HepG2 (cell line): Measurements from ENCODE around the gene SYT10. TPM values are rescaled to one million over a fixed set of nuclear protein-coding genes. Genes with fewer than 3 reads are reported as not detected.

Source experiments
- ATAC-seq: fragments of 200-7000 bp; cut with Tn5 transposase; 3 replicates; pipeline ENCODE4 v1.9.1; 2020; ENCODE audit warnings: mild to moderate bottlenecking, moderate library complexity
- BruUV-seq: library from RNA; stranded (reverse); fragments of 400-500 nt; replicated peaks from 2 replicates; lab custom pipeline; 2021; lab: Mats Ljungman, UMichigan
- CTCF ChIA-PET: fragments of 300-600 bp; formaldehyde crosslinking; extraction: SDS; loops from one replicate; lab custom pipeline; 2021; ENCODE audit warnings: low total read pairs, inconsistent platforms, low intra/inter-chr PET ratio; lab: Yijun Ruan, JAX
- POLR2A ChIA-PET: fragments of 350-600 bp; sonication (Branson Sonifier 250); formaldehyde crosslinking; loops from one replicate; lab custom pipeline; 2020; ENCODE audit warnings: antibody characterized with exemption, inconsistent platforms; lab: Yijun Ruan, JAX
- DNase-seq: peaks from one replicate; pipeline ENCODE4 v3.0.0-alpha.2; 2015; ENCODE audit warnings: low spot score
- FAIRE-seq: peaks from 3 replicates; lab custom pipeline; 2011; peaks lifted over from hg19 to GRCh38; lab: Jason Lieb, UNC
- H2AFZ ChIP-seq: one replicate; pipeline ENCODE4 v1.6.1; 2011; ENCODE audit warnings: low read length, inconsistent platforms
- H3K27ac ChIP-seq: fragments of 300-600 bp; 3 replicates; pipeline ENCODE4 v1.8.0; 2011; ENCODE audit warnings: mixed run types, mild to moderate bottlenecking, mixed read lengths, low read length, inconsistent platforms; ENCODE audit not compliant: insufficient read depth; ENCODE audit errors: extremely low read length
- H3K27me3 ChIP-seq, 2 experiments: fragments of 200-600 bp in 1 of 2; 2 replicates in 1 of 2; 3 replicates in 1 of 2; pipeline versions ENCODE4 v1.6.0 to v1.8.0; 2011; ENCODE audit warnings: low read length in 2 of 2, mild to moderate bottlenecking in 2 of 2, moderate library complexity in 2 of 2, inconsistent platforms in 1 of 2; ENCODE audit not compliant: insufficient read depth in 2 of 2, control insufficient read depth in 1 of 2
- H3K36me3 ChIP-seq, 2 experiments: fragments of 200-600 bp in 1 of 2; replicated peaks in 1 of 2; 2 replicates in 1 of 2; 3 replicates in 1 of 2; pipeline versions ENCODE4 v1.5.1 to v1.8.0; 2011; ENCODE audit warnings: low read length in 2 of 2, inconsistent platforms in 1 of 2; ENCODE audit not compliant: insufficient read depth in 2 of 2, control insufficient read depth in 1 of 2
- H3K4me1 ChIP-seq: 2 replicates; pipeline ENCODE4 v1.5.1; 2012; ENCODE audit warnings: low read length, inconsistent platforms; ENCODE audit not compliant: insufficient read depth
- H3K4me2 ChIP-seq: 2 replicates; pipeline ENCODE4 v1.6.0; 2011; ENCODE audit warnings: low read depth, low read length, inconsistent platforms
- H3K4me3 ChIP-seq, 3 experiments: fragments of 200-600 bp in 1 of 3; sonication (generic), shearing (Covaris generic) in 1 of 3; replicated peaks in 1 of 3; 2 replicates each; pipeline ENCODE4 v1.5.1; 2011 to 2016; ENCODE audit warnings: low read length in 3 of 3, inconsistent platforms in 2 of 3, low read depth in 2 of 3, mild to moderate bottlenecking in 2 of 3, control low read depth in 1 of 3, mixed read lengths in 1 of 3; ENCODE audit not compliant: insufficient read depth in 1 of 3
- H3K79me2 ChIP-seq: one replicate; pipeline ENCODE4 v1.6.1; 2011; ENCODE audit warnings: low read length, inconsistent platforms; ENCODE audit not compliant: insufficient read depth
- H3K9ac ChIP-seq: 2 replicates; pipeline ENCODE4 v1.6.0; 2011; ENCODE audit warnings: mild to moderate bottlenecking, low read depth, low read length, inconsistent platforms; ENCODE audit not compliant: insufficient read depth
- H3K9me3 ChIP-seq: 2 replicates; pipeline ENCODE4 v1.5.1; 2012; ENCODE audit warnings: mild to moderate bottlenecking, low read length
- H4K20me1 ChIP-seq: 2 replicates; pipeline ENCODE4 v1.6.0; 2011; ENCODE audit warnings: inconsistent platforms, mild to moderate bottlenecking, low read length, moderate library complexity; ENCODE audit not compliant: insufficient read depth
- ARNT2 ChIP-seq: sonication (generic); formaldehyde crosslinking; IDR thresholded peaks from 2 replicates; pipeline ENCODE4 v1.8.0; 2022; ENCODE audit warnings: mild to moderate bottlenecking, low read depth, missing genetic modification reagents, moderate library complexity
- DNMT1 ChIP-seq: sonication (generic); formaldehyde crosslinking; IDR thresholded peaks from 2 replicates; pipeline ENCODE4 v1.5.1; 2020; ENCODE audit warnings: mild to moderate bottlenecking, missing genetic modification reagents
- GTF2F1 ChIP-seq: fragments of 150-350 bp; IDR thresholded peaks from 2 replicates; pipeline ENCODE4 v1.6.1; 2014; ENCODE audit warnings: low read length
- MAFF ChIP-seq: IDR thresholded peaks from 2 replicates; pipeline ENCODE4 v1.6.1; 2011; ENCODE audit warnings: low read depth, low read length, improper control_type of control experiment
- MAFK ChIP-seq, 2 experiments: IDR thresholded peaks in 1 of 2; conservative IDR thresholded peaks in 1 of 2; 2 replicates each; pipeline ENCODE4 v1.6.1; 2011; ENCODE audit warnings: improper control_type of control experiment in 2 of 2, low read length in 2 of 2
- MTA1 ChIP-seq: sonication (generic); formaldehyde crosslinking; IDR thresholded peaks from 2 replicates; pipeline ENCODE4 v1.4.0; 2020; ENCODE audit warnings: missing genetic modification reagents, mild to moderate bottlenecking, borderline replicate concordance
- POLR2A ChIP-seq, 2 experiments: IDR thresholded peaks; 2 replicates each; pipeline ENCODE4 v1.6.1; 2011; ENCODE audit warnings: low read depth in 2 of 2, low read length in 2 of 2, mild to moderate bottlenecking in 1 of 2, moderate library complexity in 1 of 2; ENCODE audit not compliant: insufficient read depth in 1 of 2
- SYNCRIP ChIP-seq: fragments of 200-400 bp; formaldehyde crosslinking; IDR thresholded peaks from 2 replicates; pipeline ENCODE4 v1.6.1; 2018; ENCODE audit warnings: mild to moderate bottlenecking, low read depth, low read length; ENCODE audit not compliant: insufficient read depth
- ZNF556 ChIP-seq: sonication (generic); formaldehyde crosslinking; IDR thresholded peaks from 2 replicates; pipeline ENCODE4 v1.4.0; 2020; ENCODE audit warnings: mild to moderate bottlenecking, missing genetic modification reagents, borderline replicate concordance
- WGBS: methylation state at CpG from one replicate; pipeline ENCODE4 v1.1.6; 2017; ENCODE audit warnings: low lambda C conversion rate; 5-methylcytosine and 5-hydroxymethylcytosine counted together
- in situ Hi-C: cut with HindIII; loops from 2 replicates; pipeline ENCODE4 v1.10.0; 2017; ENCODE audit warnings: low pct_unique_long_range_greater_than_20kb; ENCODE audit not compliant: extremely low pct_ligation_motif_present
- intact Hi-C: fragments of 100-400 bp; cut with micrococcal nuclease; formaldehyde crosslinking; loops from one replicate; pipeline ENCODE4 v1.10.0; 2022; ENCODE audit not compliant: unreplicated experiment
- polyA plus RNA-seq, 8 experiments: library from polyadenylated mRNA; depleted of rRNA in 3 of 8; stranded (reverse) in 7 of 8; unstranded in 1 of 8; fragments of >200 nt; fragmentation: Illumina TruSeq in 4 of 8; extraction: Trizol in 4 of 8; gene quantifications; 2 replicates each; pipeline versions ENCODE4 v1.2.1 to v1.2.3, GENCODE V29; 2011 to 2016; ENCODE audit warnings: low read depth in 4 of 8, missing spikeins in 1 of 8, mixed read lengths in 1 of 8; ENCODE audit not compliant: insufficient read depth in 1 of 8
- total RNA-seq, 5 experiments: library from RNA; depleted of rRNA; stranded (reverse); fragments of >200 nt; fragmentation: Illumina TruSeq; extraction: Trizol; gene quantifications; 2 replicates each; pipeline ENCODE4 v1.2.3, GENCODE V29; 2016; ENCODE audit warnings: low read depth in 1 of 5
- TF ChIP-seq, protein P1 (sequence below): sonication (generic); formaldehyde crosslinking; IDR thresholded peaks from 2 replicates; pipeline ENCODE4 v1.4.0; 2020; ENCODE audit warnings: mild to moderate bottlenecking, low read depth, missing genetic modification reagents
- TF ChIP-seq, protein P2 (sequence below): sonication (generic); formaldehyde crosslinking; IDR thresholded peaks from 2 replicates; pipeline ENCODE4 v1.5.1; 2020; ENCODE audit warnings: mild to moderate bottlenecking, missing genetic modification reagents, borderline replicate concordance

Gene SYT10
- total and polyA plus RNA-seq, 2 of the 13 experiments (the other 11 are each of a cell fraction or from before 2014, with no cell fraction given), result not detected

DNA sequence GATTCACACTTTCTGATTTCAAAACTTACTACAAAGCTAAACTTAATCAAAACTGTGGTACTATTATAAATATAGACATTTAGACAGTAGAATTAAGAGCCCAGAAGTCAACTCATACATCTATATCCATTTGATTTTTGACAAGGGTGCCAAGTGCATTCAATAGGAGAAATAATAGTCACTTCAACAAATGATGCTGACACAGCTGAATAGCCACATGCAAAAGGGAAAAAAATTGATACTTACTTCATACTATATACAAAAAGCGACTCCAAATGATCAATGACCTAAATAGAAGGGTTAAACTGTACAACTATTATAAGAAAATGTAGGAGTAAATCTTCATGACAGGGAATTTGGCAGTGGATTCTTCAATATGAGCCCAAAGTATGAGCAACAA is 40.7 kb upstream of the SYT10 start:
- DNase-seq (no peak), FAIRE-seq (no peak), ATAC-seq (no peak)
- 2% methylated on average over 1 of the region's 1 CpG for WGBS
- no TSS peak for BruUV-seq
- Histone ChIP-seq H3K4me2 (no peak overlapping the region), H3K4me1 (no peaks in the 10 kb centered on the region), H3K27me3 (no peaks in the 10 kb centered on the region), H3K79me2 (no peaks in the 10 kb centered on the region), H3K9me3 (no peaks in the 10 kb centered on the region), H2AFZ (no peak overlapping the region), H3K36me3 (no peaks in the 10 kb centered on the region), H3K27ac (no peak overlapping the region), H3K9ac (no peak overlapping the region), H3K4me3 (no peak overlapping the region), H4K20me1 (no peaks in the 10 kb centered on the region)
- in situ Hi-C loops (no loop called here), intact Hi-C loops (no loop called here)
- CTCF ChIA-PET, result no interaction called here
- TF ChIP-seq, protein P1, sequence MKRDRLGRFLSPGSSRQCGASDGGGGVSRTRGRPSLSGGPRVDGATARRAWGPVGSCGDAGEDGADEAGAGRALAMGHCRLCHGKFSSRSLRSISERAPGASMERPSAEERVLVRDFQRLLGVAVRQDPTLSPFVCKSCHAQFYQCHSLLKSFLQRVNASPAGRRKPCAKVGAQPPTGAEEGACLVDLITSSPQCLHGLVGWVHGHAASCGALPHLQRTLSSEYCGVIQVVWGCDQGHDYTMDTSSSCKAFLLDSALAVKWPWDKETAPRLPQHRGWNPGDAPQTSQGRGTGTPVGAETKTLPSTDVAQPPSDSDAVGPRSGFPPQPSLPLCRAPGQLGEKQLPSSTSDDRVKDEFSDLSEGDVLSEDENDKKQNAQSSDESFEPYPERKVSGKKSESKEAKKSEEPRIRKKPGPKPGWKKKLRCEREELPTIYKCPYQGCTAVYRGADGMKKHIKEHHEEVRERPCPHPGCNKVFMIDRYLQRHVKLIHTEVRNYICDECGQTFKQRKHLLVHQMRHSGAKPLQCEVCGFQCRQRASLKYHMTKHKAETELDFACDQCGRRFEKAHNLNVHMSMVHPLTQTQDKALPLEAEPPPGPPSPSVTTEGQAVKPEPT, result no peak
- TF ChIP-seq SYNCRIP, result no peak
- no peak for TF ChIP-seq ARNT2 (CRISPR knock-in tag)
- TF ChIP-seq GTF2F1, result no peak
- TF ChIP-seq, protein P2, sequence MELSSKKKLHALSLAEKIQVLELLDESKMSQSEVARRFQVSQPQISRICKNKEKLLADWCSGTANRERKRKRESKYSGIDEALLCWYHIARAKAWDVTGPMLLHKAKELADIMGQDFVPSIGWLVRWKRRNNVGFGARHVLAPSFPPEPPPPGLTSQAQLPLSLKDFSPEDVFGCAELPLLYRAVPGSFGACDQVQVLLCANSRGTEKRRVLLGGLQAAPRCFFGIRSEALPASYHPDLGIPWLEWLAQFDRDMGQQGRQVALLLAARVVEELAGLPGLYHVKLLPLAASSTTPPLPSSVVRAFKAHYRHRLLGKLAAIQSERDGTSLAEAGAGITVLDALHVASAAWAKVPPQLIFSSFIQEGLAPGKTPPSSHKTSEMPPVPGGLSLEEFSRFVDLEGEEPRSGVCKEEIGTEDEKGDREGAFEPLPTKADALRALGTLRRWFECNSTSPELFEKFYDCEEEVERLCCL, result no peak
- TF ChIP-seq POLR2A (IDR thresholded peaks at IDR 0.05; ENCODE audit: insufficient read depth in 1 of 2, low read depth in 2 of 2, low read length in 2 of 2), result no peak
- TF ChIP-seq DNMT1 (CRISPR knock-in tag), result no peak
- TF ChIP-seq MTA1 (CRISPR knock-in tag), result no peak
- peak; percentile 26; the same call in 1 of the 2 replicates for TF ChIP-seq MAFF
- TF ChIP-seq ZNF556, result no peak
- peak; percentile 28 to 71; a peak in 2 of 4 replicates for TF ChIP-seq MAFK (conservative IDR thresholded peaks at IDR 0.05 in 1 of 2, IDR thresholded peaks at IDR 0.05 in 1 of 2; ENCODE audit: low read length in 2 of 2)
- POLR2A ChIA-PET, result no interaction called here
